HG02943 (cell line): ENCODE results near the gene POU2AF2.
"Not testable (repeated sequence)": the region's sequence is repeated elsewhere in the genome, so short reads cannot be mapped to it uniquely, and the experiment has no call there.

Experiments used
- ATAC-seq: cut with Tn5 transposase; IDR thresholded peaks from one replicate; pipeline ENCODE4 v1.9.1; 2021; ENCODE audit warnings: mild to moderate bottlenecking, low read depth, moderate library complexity; ENCODE audit not compliant: unreplicated experiment

Gene POU2AF2

DNA sequence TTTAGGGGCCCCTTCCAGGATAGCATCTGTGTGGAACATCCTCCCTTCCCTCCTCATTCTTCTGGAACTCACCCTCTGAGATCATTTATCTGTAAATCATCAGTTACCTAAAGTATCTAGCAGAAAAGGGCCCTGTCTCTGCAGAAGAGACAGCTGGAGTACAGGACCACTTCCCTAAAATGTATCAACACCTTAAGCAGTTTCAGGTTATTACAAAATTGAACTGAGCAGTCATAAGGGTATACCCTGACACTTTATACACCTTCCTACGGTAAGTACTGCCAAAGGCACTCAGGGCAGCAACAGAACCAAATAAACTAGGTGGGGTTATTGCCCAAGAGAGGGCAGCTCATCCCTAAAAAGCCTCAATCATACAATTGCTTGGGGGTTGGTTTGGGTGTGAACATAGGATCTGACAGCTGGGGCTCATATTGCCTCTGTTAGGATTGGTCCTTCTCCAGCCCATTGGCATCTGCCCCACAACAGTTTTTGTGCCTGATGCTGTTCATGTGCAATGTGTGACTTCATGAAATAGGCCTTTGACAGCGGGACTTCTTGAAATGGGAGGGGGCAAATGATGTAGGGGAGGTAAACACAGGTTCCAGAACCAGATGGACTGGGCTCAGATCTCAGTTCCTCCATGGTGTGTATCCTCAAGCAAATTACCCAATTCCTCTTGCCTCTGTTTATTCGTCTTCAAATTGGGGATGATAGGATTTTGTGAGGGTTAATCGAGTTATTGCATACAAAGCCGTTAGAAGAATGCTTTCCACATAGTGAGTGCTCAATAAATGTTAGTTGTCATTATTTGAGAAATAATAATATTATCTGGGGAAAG, 55.7 kb downstream of the POU2AF2 start:
- no peak for ATAC-seq

DNA sequence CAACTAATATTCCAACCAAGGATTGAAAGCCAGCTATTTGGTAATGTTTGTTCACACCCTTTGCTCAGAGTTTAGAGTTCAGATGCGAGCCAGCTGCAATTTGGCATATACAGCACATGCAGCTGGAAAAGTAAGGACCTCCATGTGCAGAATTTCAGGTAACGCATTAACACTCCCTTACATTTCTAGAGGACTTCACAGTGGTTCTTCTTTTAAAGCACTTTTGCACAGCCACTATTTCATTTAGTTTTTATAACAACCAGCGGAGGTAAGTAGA, 56.3 kb downstream of the POU2AF2 start:
- ATAC-seq, result no peak

DNA sequence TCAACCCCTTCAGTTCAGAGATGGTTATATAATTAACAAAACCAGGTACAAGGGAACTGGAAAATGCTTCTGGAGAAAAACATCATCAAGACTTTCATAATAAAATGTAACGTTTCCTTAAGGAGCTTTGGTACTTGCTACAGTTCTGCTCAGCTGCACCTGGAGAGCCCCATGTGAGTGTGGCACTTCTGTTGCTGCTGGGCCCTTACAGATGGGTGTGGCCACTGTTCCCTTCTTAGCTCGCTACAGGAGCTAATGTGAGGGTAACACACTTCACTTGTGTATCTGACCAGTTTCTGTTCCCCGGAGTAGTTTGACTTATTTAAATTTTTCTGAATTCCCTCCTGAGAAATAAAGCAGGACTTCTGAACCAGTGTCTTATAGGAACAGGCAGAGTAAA, 56.8 kb downstream of the POU2AF2 start:
- ATAC-seq, result no peak

DNA sequence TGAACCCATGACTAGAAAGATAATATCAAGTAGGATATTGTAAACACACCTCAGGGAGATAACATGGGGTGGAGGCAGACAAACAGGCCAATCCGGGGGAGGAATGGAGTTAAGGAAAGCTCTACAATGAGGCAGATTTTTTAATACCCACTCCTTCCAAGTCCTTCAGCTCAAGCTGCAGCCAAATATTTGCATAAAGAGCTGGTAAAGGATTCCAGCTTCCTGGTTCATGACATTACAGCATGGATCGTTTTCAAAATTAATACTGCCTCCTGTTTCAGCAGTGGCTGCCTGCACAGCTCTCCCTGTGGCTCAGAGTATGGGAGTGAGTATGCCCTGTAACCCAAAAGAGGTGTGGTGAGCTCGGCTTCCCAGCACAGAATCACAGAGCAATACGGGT, 57.9 kb downstream of the POU2AF2 start:
- ATAC-seq, result no peak

DNA sequence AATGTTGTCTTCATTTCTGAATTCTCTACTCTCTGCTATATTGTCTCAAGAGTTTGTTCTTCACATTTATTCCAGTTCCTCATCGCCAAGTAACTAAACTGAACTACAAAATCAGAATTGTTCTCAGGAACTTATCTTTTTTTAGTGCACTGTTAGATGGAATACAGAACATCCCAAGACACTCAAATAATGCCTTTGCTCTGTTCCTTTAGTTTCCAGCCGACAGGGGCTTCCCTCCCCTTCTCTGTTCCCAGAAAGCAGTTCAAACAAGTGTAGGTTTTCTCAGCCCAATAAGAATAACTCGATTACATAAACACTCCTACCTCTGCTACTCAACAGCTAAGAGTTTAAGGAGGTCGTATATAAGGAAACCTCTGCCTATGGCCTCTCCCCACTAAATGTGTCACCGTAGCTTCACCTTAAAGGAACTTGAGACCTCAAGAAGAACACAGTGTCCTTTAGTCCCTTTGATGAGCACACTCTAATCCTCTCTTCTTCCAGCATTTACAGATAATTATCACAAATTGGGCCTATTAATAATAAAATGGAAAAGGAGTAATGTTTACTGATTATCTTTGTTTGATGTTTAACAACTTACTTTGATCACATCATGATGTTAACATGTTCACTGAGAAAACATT, 59.8 kb downstream of the POU2AF2 start:
- no peak for ATAC-seq

DNA sequence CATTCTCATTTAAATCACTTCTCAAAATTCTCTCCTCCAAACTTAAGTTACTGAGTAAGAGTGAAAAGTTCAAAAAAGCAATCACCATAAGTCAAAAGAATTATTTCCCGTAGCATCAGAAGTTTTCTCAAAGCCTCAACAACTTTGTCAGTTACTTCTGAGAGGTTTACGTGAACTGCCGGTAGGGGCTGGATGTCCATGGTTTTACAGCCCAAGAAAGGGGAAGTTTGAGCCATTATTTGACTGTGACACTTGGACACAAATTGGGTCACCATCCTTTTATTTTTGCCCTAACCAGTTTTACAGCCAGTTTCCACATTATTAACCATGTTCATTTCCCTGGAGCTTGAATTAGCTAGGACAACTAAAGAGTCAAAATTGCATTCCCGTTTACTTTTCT, 60.4 kb downstream of the POU2AF2 start:
- no peak for ATAC-seq

DNA sequence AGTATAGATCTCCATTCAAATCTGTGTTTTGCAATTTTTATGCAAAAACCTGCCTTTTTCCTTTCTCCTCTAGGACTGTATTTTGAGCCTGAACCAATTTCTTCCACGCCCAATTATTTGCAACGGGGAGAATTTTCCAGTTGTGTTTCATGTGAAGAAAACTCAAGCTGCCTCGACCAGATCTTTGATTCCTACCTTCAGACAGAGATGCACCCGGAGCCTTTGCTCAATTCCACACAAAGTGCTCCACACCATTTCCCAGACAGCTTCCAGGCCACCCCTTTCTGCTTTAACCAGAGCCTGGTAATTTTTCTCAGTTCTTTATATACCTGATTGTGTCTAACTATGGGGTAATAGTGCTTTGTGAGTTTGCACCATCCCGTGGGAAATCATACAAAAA, 60.8 kb downstream of the POU2AF2 start:
- ATAC-seq, result no peak

DNA sequence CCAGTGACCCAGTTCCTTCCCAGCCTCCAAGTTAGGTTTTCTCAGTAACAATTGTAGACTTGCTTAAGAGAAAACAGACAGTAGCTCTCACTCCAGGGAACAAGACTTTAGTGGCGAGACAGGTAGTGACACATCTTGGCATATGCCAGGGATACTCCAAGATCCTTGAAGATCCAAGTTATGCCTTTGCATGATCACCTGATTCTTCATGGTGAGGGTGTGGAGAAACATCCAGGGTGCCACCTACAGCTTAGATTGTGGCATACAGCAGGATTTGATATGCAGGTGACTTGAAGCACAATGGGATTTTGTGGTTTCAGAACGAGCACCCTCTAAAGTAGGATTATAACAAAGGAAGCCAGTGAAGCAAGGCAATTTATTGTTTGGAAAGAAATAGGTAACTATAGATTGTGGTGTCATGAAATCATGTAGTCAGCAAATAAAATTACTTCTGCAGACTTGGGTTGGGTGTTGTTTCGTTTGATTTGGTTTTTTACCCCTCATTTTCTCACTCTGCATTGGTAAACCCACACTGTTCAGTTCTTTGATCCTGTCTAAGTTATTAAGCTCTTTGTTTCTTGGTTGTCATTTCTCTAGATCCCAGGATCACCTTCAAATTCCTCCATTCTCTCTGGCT, 62.1 kb downstream of the POU2AF2 start:
- no peak for ATAC-seq

DNA sequence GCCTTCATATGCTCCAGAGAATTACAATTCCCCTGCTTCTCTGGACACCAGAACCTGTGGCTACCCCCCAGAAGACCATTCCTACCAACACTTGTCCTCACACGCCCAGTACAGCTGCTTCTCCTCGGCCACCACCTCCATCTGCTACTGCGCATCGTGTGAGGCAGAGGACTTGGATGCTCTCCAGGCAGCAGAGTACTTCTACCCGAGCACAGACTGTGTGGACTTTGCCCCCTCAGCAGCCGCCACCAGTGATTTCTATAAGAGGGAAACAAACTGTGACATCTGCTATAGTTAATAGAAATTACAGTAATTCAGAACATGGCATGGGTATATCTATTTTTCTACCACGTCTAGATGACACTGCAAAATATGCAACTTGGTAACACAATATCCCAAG, 62.6 kb downstream of the POU2AF2 start:
- no peak for ATAC-seq

DNA sequence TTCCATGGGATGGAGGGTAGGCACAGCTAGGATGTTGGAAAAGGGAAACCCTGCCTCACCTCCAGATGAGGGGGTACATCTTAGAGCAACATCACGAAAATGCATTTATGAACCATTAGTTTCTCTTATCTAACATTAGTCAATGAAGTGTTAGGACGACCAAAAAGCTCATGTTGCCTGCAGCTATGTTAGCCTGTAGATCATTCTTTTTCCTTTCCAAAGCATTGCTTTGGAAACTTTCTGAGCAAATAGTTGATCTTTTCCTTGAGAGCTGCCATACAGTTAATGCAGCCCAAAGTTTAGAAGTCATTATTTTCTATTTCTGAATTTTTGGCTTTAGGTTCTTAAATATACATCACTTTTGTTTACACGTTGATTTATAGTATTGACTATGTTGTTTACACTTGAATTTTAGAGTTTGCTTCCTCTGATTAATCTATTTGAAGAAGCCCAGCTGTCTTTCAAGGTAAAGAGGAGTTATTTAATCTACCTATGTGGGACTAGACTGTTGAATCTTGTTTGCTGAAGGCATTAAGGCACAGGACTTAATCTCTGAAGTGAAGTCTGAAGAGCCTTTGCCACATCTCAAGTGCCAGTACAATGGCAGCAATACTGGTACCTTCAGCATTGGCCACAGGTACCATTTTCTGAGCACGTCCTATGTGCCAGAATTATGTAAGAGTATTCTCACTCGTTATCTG, 63.8 kb downstream of the POU2AF2 start:
- ATAC-seq, result no peak

DNA sequence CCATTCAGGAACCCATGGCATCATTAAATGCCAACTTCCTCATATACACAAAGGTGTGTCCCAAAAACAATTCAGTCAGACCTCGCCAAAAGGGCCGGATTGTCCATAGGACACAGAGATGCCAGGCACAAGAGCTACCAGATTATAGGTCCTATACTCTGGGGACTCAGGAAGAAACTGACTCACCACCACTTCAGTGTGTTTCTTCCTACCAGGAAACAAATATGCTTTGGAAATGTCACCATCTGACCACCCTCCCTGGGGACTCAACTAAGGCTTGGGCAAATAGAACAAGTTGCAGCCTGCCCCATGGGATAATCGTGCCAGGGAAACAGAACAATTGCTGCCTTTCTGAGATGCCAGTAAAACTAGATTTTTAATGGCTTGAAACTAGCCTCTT, 64.6 kb downstream of the POU2AF2 start:
- no peak for ATAC-seq

DNA sequence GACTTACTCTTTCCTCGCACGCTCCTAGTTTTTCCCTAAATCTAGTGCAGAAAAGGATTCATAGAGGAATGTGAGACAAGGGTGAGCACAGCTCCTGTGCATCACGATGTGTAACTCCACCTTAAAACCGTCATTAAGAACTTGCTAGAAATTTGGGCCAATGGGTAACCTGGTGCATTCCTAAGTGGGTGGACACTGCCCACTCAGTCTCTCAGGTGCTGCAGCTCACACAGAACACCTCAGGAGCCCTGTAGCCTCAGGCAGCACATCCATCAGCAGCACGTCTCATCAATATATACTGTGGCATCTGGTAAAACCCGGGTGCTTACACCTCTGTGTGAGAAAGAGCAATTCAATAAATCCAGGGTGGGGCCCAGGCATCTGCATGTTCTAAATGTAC, 65.2 kb downstream of the POU2AF2 start:
- ATAC-seq, result no peak

DNA sequence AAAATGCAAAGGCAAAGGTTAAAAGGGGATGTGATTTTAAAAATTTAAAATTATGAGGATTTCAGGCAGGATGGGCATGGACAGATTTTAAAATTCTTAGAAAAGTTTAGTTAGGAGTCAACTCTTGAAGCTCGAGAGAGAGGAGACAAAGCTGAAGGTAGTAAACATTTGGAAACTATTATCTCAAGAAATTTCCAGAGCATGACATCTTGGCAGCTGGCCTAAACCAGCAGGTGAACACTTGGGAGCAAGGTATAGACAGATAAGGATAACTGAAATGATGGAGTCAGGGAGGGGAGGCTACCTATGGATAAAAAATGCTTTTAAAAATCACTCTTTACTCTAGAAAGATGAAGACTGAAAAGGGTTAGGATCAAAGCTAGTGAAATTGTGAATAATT, 66.6 kb downstream of the POU2AF2 start:
- ATAC-seq, result no peak

DNA sequence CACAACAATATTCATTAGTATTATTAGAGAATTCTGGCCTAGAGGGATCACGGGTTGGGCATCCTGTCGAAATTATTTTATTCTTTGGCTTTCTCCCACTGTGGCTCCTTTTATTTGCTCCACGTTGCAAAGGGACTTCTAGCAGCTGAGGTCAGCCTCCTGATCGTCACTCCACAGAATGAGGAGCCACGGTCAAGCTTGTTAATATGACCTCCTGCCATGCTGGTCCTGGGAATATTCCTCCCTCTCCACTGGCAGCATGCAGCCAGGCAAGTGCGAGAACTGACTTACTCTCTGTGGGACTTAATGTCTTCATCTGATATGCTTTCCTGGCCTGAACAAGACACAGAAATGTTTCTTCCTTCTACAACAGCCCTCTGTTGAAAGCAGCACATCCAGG, 73.8 kb downstream of the POU2AF2 start:
- ATAC-seq, result no peak

DNA sequence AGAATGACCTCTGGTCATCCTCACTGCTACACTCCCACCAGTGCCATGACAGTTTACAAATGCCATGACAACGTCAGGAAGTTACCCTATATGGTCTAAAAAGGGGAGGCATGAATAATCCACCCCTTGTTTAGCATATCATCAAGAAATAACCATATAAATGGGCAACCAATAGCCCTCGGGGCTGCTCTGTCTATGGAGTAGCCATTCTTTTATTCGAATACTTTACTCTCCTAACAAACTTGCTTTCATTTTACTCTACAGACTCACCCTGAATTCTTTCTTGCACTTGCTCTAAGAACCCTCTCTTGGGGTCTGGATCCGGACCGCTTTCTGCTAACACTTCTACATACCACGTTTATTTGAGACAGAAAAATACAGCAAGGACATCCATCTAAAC, 74.7 kb downstream of the POU2AF2 start:
- not testable (repeated sequence) for ATAC-seq

DNA sequence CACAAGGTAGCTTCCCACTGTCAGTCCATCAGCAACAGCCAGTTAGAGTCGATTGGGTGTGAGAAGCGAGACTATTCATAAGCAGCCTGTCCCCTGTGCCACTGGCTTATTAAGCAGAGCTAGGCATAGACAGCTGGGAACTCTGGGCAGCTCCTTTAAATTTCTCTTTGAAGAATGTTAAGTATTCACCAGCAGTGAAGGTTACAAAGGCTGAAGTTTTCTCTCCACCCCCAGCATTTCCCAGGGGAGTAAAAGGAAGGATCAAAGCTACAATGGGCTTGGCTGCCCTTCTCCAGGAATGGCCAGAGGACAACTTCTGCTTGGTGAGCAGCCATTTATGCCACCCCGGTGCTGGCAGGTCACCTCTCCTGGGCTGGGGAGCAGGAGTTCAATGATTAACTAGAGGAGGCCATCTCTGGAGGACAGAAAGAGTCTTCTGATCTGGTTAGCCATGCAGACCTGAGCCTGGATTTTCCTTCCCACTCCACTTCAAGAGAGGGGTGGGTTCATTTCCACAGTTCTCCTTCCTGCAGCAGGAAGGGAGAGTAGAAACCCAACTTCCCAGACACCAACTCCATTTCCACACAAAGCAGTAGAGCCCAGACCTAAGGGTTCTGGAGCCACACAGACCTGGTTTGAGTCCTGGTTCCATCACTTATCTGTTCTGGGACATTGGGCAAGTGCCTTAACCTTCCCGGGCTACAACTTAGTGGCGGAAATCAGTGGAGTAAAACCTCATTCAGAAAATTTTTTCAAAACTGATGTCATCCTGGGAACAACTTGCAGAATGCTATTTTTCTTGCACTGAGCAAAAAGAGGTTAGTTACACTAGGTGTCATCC, 75.4 kb downstream of the POU2AF2 start:
- no peak for ATAC-seq

DNA sequence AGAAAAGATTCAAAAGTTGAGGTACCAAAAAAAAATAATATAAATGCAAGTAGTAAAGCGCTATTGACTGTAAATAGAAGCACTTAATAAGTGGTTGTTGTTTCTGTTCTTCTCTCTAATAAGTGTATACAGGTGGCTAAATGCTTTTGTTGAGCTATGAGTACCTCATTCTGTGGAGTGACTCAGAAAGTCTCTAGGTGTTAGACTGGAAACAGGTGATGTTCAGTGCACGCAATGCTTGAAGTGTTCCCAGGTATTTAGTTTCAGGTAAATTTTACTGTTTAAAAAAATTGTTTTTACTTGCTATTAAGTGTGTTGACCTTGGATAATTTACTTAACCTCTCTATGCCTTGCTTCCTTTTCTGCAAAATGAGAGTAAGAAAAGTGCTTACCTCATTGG, 77.0 kb downstream of the POU2AF2 start:
- no peak for ATAC-seq

DNA sequence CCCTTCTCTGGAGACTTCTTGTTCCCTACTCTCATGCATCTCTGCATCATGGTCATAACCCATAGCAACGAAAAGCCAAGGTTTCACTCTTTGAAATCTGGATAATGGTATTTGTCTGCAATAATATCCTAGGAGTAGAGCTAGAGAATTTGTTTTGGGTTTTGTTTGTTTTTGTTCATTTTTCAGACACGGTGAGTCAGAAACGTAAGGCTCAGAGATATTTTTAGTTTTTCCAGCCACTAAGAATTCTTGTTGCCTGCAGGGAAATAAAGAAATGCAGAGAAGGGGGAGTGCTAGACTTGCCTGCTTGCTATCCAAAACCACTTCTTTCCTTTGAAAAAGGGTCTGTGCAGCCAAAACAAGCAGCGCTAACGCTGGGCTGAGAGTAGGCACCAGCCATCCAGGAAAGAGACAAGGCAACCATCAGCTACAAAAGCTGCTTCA, 78.8 kb downstream of the POU2AF2 start:
- no peak for ATAC-seq

DNA sequence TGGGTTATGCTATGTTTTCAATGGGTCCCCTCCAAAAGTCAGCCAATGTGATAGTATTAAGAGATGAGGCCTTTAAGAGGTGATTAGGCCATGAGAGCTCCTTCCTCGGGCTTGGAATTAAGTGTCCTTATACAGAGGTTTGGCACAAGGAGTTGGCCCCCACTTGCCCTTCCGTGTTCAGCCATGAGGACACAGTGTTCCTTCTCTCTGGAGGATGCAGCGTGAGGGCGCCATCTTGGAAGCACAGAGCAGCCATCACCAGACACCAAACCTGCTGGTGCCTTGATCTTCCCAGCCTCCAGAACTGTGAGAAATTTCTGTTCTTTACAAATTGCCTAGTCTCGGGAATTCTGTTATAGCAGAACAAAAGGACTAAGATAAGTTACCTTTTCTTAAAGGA, 79.7 kb downstream of the POU2AF2 start:
- ATAC-seq, result no peak

DNA sequence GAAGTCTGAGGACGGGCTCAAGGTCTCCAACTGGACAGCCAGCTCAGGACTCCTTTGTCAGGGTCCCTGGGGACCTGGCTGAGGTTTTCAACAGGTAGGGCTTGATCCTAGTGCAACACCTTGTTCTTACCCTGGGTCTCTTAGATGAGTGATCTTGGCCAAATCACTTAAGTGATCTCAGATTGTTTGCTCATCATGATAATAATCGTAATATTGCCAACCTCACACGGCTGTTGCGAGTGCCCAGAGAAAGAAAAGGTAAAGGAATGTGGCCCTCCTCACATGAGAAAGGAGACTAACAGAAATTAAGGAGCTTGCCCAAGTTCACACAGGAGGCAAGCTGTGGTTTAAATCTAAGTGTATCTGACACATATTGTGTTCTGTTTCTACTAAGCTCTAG, 81.3 kb downstream of the POU2AF2 start:
- ATAC-seq, result no peak
